ENCODE results near the gene ZNF160. TPM values are rescaled to one million over a fixed set of nuclear protein-coding genes. Genes with fewer than 3 reads are reported as not detected.

Gene ZNF160
- total and polyA plus RNA-seq, 9 of the 15 experiments (the other 6 are each of a cell fraction or from before 2014, with no cell fraction given), result 3.6 to 22.1 (median 11.8) TPM

DNA sequence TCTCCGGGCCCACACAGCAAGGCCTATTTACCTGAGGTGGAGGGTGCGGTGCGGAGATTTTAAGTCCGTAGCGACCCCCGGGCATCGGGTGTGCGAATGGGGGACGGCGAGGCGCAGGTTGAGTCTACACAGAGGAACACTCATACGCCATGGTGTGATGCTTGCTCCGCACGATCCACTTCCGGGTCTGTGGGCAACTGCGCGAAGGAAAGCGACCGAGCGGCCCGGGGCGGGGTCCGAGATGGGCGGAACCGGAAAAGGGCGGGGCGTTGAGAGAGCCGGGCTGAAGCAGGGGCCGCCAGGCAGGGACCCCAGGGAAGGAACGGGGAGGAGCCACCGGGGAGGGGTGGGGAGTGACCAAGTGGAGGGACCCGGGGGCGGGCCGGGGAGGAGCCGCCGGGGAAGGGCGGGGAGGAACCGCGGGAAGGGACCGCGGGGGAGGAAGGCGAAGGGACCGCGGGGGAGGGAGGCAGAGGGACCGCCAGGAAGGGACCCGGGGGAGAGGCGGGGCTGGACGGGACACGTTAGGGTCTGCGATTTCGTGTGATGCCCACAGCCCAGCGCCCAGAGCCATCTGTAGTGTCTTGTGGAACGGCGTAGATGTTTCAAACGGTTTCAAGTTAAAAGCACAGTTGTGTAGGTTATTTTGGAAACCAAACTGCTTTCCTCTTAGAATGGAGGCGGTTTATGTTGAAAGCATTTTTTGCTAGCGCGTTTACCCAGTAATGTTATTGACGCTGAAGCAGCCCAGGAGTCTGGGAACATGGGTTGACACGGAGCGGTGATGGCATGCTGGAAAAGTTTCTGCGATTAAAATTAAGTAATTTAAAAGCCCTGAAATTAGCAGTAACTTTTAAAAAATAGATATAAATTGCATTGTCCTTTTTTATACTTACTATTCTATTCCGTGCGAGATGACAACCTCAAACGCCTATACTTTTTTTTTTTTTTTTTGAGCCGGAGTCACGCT lies at the start of gene ZNF160 (continued):
- TF ChIP-seq, protein P1, sequence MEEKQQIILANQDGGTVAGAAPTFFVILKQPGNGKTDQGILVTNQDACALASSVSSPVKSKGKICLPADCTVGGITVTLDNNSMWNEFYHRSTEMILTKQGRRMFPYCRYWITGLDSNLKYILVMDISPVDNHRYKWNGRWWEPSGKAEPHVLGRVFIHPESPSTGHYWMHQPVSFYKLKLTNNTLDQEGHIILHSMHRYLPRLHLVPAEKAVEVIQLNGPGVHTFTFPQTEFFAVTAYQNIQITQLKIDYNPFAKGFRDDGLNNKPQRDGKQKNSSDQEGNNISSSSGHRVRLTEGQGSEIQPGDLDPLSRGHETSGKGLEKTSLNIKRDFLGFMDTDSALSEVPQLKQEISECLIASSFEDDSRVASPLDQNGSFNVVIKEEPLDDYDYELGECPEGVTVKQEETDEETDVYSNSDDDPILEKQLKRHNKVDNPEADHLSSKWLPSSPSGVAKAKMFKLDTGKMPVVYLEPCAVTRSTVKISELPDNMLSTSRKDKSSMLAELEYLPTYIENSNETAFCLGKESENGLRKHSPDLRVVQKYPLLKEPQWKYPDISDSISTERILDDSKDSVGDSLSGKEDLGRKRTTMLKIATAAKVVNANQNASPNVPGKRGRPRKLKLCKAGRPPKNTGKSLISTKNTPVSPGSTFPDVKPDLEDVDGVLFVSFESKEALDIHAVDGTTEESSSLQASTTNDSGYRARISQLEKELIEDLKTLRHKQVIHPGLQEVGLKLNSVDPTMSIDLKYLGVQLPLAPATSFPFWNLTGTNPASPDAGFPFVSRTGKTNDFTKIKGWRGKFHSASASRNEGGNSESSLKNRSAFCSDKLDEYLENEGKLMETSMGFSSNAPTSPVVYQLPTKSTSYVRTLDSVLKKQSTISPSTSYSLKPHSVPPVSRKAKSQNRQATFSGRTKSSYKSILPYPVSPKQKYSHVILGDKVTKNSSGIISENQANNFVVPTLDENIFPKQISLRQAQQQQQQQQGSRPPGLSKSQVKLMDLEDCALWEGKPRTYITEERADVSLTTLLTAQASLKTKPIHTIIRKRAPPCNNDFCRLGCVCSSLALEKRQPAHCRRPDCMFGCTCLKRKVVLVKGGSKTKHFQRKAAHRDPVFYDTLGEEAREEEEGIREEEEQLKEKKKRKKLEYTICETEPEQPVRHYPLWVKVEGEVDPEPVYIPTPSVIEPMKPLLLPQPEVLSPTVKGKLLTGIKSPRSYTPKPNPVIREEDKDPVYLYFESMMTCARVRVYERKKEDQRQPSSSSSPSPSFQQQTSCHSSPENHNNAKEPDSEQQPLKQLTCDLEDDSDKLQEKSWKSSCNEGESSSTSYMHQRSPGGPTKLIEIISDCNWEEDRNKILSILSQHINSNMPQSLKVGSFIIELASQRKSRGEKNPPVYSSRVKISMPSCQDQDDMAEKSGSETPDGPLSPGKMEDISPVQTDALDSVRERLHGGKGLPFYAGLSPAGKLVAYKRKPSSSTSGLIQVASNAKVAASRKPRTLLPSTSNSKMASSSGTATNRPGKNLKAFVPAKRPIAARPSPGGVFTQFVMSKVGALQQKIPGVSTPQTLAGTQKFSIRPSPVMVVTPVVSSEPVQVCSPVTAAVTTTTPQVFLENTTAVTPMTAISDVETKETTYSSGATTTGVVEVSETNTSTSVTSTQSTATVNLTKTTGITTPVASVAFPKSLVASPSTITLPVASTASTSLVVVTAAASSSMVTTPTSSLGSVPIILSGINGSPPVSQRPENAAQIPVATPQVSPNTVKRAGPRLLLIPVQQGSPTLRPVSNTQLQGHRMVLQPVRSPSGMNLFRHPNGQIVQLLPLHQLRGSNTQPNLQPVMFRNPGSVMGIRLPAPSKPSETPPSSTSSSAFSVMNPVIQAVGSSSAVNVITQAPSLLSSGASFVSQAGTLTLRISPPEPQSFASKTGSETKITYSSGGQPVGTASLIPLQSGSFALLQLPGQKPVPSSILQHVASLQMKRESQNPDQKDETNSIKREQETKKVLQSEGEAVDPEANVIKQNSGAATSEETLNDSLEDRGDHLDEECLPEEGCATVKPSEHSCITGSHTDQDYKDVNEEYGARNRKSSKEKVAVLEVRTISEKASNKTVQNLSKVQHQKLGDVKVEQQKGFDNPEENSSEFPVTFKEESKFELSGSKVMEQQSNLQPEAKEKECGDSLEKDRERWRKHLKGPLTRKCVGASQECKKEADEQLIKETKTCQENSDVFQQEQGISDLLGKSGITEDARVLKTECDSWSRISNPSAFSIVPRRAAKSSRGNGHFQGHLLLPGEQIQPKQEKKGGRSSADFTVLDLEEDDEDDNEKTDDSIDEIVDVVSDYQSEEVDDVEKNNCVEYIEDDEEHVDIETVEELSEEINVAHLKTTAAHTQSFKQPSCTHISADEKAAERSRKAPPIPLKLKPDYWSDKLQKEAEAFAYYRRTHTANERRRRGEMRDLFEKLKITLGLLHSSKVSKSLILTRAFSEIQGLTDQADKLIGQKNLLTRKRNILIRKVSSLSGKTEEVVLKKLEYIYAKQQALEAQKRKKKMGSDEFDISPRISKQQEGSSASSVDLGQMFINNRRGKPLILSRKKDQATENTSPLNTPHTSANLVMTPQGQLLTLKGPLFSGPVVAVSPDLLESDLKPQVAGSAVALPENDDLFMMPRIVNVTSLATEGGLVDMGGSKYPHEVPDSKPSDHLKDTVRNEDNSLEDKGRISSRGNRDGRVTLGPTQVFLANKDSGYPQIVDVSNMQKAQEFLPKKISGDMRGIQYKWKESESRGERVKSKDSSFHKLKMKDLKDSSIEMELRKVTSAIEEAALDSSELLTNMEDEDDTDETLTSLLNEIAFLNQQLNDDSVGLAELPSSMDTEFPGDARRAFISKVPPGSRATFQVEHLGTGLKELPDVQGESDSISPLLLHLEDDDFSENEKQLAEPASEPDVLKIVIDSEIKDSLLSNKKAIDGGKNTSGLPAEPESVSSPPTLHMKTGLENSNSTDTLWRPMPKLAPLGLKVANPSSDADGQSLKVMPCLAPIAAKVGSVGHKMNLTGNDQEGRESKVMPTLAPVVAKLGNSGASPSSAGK (IDR thresholded peaks at IDR 0.05), result no peak
- TF ChIP-seq MCM2 (IDR thresholded peaks at IDR 0.05; ENCODE audit: low read depth) (no peak), ELF4 (CRISPR knock-in tag; IDR thresholded peaks at IDR 0.05) (peak; percentile 94), HDAC1 (IDR thresholded peaks at IDR 0.05) (peak in 1 of 2 experiments; percentile 62; a peak in 2 of 4 replicates), PML (IDR thresholded peaks at IDR 0.05; ENCODE audit: low read length) (peak; percentile 49; the same call in 1 of the 2 replicates)
- TF ChIP-seq, protein P2, sequence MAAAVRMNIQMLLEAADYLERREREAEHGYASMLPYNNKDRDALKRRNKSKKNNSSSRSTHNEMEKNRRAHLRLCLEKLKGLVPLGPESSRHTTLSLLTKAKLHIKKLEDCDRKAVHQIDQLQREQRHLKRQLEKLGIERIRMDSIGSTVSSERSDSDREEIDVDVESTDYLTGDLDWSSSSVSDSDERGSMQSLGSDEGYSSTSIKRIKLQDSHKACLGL (CRISPR knock-in tag; IDR thresholded peaks at IDR 0.05; ENCODE audit: borderline replicate concordance, poor library complexity, severe bottlenecking), result no peak
- TF ChIP-seq, protein P3, sequence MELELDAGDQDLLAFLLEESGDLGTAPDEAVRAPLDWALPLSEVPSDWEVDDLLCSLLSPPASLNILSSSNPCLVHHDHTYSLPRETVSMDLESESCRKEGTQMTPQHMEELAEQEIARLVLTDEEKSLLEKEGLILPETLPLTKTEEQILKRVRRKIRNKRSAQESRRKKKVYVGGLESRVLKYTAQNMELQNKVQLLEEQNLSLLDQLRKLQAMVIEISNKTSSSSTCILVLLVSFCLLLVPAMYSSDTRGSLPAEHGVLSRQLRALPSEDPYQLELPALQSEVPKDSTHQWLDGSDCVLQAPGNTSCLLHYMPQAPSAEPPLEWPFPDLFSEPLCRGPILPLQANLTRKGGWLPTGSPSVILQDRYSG (tag; conservative IDR thresholded peaks at IDR 0.05; ENCODE audit: low read depth), result no peak
- TF ChIP-seq, protein P4, sequence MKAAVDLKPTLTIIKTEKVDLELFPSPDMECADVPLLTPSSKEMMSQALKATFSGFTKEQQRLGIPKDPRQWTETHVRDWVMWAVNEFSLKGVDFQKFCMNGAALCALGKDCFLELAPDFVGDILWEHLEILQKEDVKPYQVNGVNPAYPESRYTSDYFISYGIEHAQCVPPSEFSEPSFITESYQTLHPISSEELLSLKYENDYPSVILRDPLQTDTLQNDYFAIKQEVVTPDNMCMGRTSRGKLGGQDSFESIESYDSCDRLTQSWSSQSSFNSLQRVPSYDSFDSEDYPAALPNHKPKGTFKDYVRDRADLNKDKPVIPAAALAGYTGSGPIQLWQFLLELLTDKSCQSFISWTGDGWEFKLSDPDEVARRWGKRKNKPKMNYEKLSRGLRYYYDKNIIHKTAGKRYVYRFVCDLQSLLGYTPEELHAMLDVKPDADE (conservative IDR thresholded peaks at IDR 0.05; ENCODE audit: control insufficient read depth, low read depth, low read length), result 0 out of 2 replicates have a peak, but pooled peaks have one; percentile 57
- TF ChIP-seq, protein P5, sequence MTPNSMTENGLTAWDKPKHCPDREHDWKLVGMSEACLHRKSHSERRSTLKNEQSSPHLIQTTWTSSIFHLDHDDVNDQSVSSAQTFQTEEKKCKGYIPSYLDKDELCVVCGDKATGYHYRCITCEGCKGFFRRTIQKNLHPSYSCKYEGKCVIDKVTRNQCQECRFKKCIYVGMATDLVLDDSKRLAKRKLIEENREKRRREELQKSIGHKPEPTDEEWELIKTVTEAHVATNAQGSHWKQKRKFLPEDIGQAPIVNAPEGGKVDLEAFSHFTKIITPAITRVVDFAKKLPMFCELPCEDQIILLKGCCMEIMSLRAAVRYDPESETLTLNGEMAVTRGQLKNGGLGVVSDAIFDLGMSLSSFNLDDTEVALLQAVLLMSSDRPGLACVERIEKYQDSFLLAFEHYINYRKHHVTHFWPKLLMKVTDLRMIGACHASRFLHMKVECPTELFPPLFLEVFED (CRISPR knock-in tag; conservative IDR thresholded peaks at IDR 0.05), result no peak

Data from K562 (cell line).